ENCODE data around the gene RIPOR3.
"Not testable (repeated sequence)": the region's sequence is repeated elsewhere in the genome, so short reads cannot be mapped to it uniquely, and the experiment has no call there.

The RIPOR3 gene

GRCh38 chr20:50680105-50680960 lies 11.0 kb downstream of the RIPOR3 start:
- FAIRE-seq (no peak), DNase-seq (ENCODE audit: insufficient read length, low spot score) (no peak)
- TF ChIP-seq CTCF (IDR thresholded peaks at IDR 0.05; ENCODE audit: insufficient read depth, missing control alignments): no peak

- TF ChIP-seq CTCF (IDR thresholded peaks at IDR 0.05; ENCODE audit: insufficient read depth, missing control alignments): no peak
- DNase-seq (ENCODE audit: insufficient read length, low spot score) (no peak), FAIRE-seq (no peak)
Measured at GRCh38 chr20:50679753-50680104, 11.6 kb downstream of the RIPOR3 start.

- FAIRE-seq (no peak), DNase-seq (ENCODE audit: insufficient read length, low spot score) (no peak)
- TF ChIP-seq CTCF (IDR thresholded peaks at IDR 0.05; ENCODE audit: insufficient read depth, missing control alignments): no peak
Measured at GRCh38 chr20:50678169-50678898, 13.0 kb downstream of the RIPOR3 start.

- no peak for TF ChIP-seq CTCF (IDR thresholded peaks at IDR 0.05; ENCODE audit: insufficient read depth, missing control alignments)
- FAIRE-seq: no peak
- no peak for DNase-seq (ENCODE audit: insufficient read length, low spot score)
Measured at GRCh38 chr20:50676858-50677257, 14.5 kb downstream of the RIPOR3 start.

GRCh38 chr20:50676377-50676731 lies 15.0 kb downstream of the RIPOR3 start:
- DNase-seq (ENCODE audit: insufficient read length, low spot score); FAIRE-seq: not testable (repeated sequence)

GRCh38 chr20:50675671-50676376 lies 15.5 kb downstream of the RIPOR3 start:
- no peak for TF ChIP-seq CTCF (IDR thresholded peaks at IDR 0.05; ENCODE audit: insufficient read depth, missing control alignments)
- FAIRE-seq (no peak), DNase-seq (ENCODE audit: insufficient read length, low spot score) (no peak)

- DNase-seq (ENCODE audit: insufficient read length, low spot score) (no peak), FAIRE-seq (no peak)
- TF ChIP-seq CTCF (IDR thresholded peaks at IDR 0.05; ENCODE audit: insufficient read depth, missing control alignments): no peak
Measured at GRCh38 chr20:50674138-50674825, 17.1 kb downstream of the RIPOR3 start.
